Measurements from ENCODE around the gene SRD5A1. TPM values are rescaled to one million over a fixed set of nuclear protein-coding genes. Genes with fewer than 3 reads are reported as not detected.

The SRD5A1 gene
- total RNA-seq, 1 experiment from 2014 or later, result 29.9 TPM

GRCh38 chr5:6719896-6720560 is 86.8 kb downstream of the SRD5A1 start:
- no peak overlapping the region for H2AK5ac ChIP-seq (ENCODE audit: insufficient read length, low read length)
- peak overlapping the region in 1 of 3 experiments; percentile 40; a peak in 3 of 7 replicates for H3K27ac Mint-ChIP-seq

More at GRCh38 chr5:6719896-6720560, 86.8 kb downstream of the SRD5A1 start:
- Mint-ChIP-seq H3K36me3 (ENCODE audit: insufficient read depth in 1 of 3, low read depth in 3 of 3) (peaks cover 8 to 14% (median 13%) of the 10 kb centered on the region in 3 experiments; a peak in 4 of 7 replicates), H3K4me1 (peaks cover 57 to 73% of the 10 kb centered on the region in 2 experiments), H3K27me3 (ENCODE audit: low read depth) (no peaks in the 10 kb centered on the region), H3K4me3 (no peak overlapping the region), H3K9me3 (no peaks in the 10 kb centered on the region)
- Histone ChIP-seq H3T11ph (ENCODE audit: low read length) (no peak overlapping the region), H3K23ac (ENCODE audit: insufficient read length, low read depth, low read length) (no peak overlapping the region), H3K4me2 (ENCODE audit: insufficient read depth, insufficient read length, low read length) (no peak overlapping the region), H3K14ac (ENCODE audit: insufficient read depth, low read length) (no peak overlapping the region), H4K91ac (ENCODE audit: insufficient read length, low read depth, low read length) (no peak overlapping the region), H3K56ac (ENCODE audit: insufficient read length, low read depth, low read length) (no peak overlapping the region), H4K5ac (ENCODE audit: insufficient read length, low read depth, low read length) (no peak overlapping the region), H3K79me1 (ENCODE audit: insufficient read depth, low read depth, low read length, poor library complexity, severe bottlenecking) (peaks cover 19% of the 10 kb centered on the region), H3K18ac (ENCODE audit: insufficient read length, low read depth, low read length) (no peak overlapping the region), H2BK5ac (ENCODE audit: insufficient read length, low read length) (no peak overlapping the region), H3K4me1 (ENCODE audit: insufficient read depth, low read length) (no peaks in the 10 kb centered on the region; the same call in 1 of the 2 replicates), H3K27ac (ENCODE audit: insufficient read length, low read depth, low read length) (no peak overlapping the region), H4K8ac (replicated peaks; ENCODE audit: insufficient read length, low read depth, low read length) (no peak overlapping the region), H4K20me1 (ENCODE audit: control insufficient read depth, insufficient read depth, insufficient read length) (peaks cover 13% of the 10 kb centered on the region), H2BK20ac (ENCODE audit: low read depth, low read length, poor library complexity, severe bottlenecking) (no peak overlapping the region), H2AFZ (ENCODE audit: low read length) (no peak overlapping the region), H3K9me3 (ENCODE audit: control insufficient read depth, low read depth, low read length) (no peaks in the 10 kb centered on the region), H3K9ac (ENCODE audit: extremely low read depth, insufficient read length, low read length) (no peak overlapping the region), H2BK12ac (ENCODE audit: insufficient read length, low read depth, low read length) (no peak overlapping the region), H3K4ac (ENCODE audit: low read depth, low read length) (no peak overlapping the region), H3K79me2 (ENCODE audit: insufficient read depth, low read length) (peaks cover 47% of the 10 kb centered on the region; the same call in 1 of the 2 replicates), H2BK15ac (ENCODE audit: low read depth, low read length) (no peak overlapping the region), H2BK120ac (ENCODE audit: low read depth, low read length, poor library complexity, severe bottlenecking) (no peak overlapping the region), H3K23me2 (ENCODE audit: insufficient read length, low read depth, low read length, poor library complexity, severe bottlenecking) (no peaks in the 10 kb centered on the region), H3K27me3 (ENCODE audit: insufficient read depth, low read length) (no peaks in the 10 kb centered on the region)
- WGBS (ENCODE audit: extremely low coverage, insufficient read length, low lambda C conversion rate), result no CpG with 5 or more reads among the region's 5 CpGs
- no peak for DNase-seq
- TF ChIP-seq CTCF (conservative IDR thresholded peaks at IDR 0.05), result no peak

Data from H9 (cell line).